Adrenal gland (tissue), 5 donors: ENCODE results near the gene MAPKAPK5.

Source experiments
- CTCF ChIP-seq, 6 experiments: fragments of 450-650 bp in 4 of 6; fragments of 200-600 bp in 2 of 6; sonication (generic) in 1 of 6; IDR thresholded peaks; 1 replicate in 5 of 6; 2 replicates in 1 of 6; pipeline versions ENCODE4 v1.5.1 to v1.8.0; 2016 to 2021; ENCODE audit warnings: antibody characterized with exemption in 6 of 6, mild to moderate bottlenecking in 2 of 6, moderate library complexity in 1 of 6
- POLR2A ChIP-seq, 2 donors: fragments of 450-650 bp; IDR thresholded peaks; one replicate each; pipeline ENCODE4 v1.6.1; 2017; ENCODE audit warnings: antibody characterized with exemption in 2 of 2, mild to moderate bottlenecking in 2 of 2, moderate library complexity in 1 of 2
- donor health status: DM: no; HTN: no; CAD: no.

GRCh38 chr12:111846016-111846415, 4.0 kb downstream of the MAPKAPK5 start:
- TF ChIP-seq CTCF (IDR thresholded peaks at IDR 0.05) (no peak), POLR2A (IDR thresholded peaks at IDR 0.05) (no peak)
